Activated CD4-positive, alpha-beta T cell treated with anti-CD3 and anti-CD28 coated beads, Interleukin-2, Interleukin-4, amounts not matched to agents 100 ng/mL and 50 ng/mL, durations not matched to agents 16 hours and 8 hours (primary cell): ENCODE measurements around the gene HDAC3.

Experiments
- DNase-seq: peaks from one replicate; pipeline ENCODE4 v3.0.0-alpha.2; 2020; ENCODE audit warnings: low spot score

Gene HDAC3

DNA sequence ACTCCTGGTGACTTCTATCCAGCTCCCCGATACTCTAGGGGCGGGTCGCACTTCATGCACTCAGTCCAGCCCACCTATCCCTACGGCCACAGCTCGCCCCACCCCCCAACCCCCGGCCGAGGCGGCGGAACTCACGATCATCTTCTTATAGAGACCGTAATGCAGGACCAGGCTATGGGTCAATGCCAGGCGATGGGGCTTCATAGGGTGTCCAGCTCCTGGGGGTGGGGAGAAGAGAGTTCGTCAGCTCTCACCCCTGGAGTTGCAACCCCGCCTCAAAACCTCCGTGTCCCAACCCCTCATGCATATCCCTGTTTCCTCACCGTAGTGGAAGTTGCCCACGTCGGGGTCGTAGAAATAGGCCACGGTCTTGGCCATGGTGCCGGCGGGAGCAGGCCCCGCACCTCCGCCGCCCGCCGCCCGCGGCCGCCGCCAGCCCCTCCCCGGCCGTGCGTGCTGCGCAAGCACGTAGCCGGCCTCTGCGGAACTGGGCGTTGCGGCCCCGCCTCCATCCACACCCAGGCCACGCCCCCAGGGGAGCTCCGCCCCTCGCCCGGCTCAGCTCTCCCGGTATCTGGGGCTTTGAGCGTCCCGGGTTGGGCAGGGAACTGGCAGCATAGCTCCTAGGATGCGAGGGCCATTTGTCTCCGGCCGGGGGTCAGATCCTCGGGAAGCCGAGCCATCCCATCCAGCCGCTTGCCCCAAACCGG is at the start of gene HDAC3, which contains the start of gene RELL2:
Gene HDAC3, minus strand, starts transcription at position 437 of the 710 bp plus-strand sequence. Its CDS starts 59 bp downstream, at position 378.
Gene RELL2, plus strand, starts transcription at position 585 of the 710 bp plus-strand sequence. CDS start 1,229 bp downstream, outside the sequence.
- peak; percentile 95 for DNase-seq

DNA sequence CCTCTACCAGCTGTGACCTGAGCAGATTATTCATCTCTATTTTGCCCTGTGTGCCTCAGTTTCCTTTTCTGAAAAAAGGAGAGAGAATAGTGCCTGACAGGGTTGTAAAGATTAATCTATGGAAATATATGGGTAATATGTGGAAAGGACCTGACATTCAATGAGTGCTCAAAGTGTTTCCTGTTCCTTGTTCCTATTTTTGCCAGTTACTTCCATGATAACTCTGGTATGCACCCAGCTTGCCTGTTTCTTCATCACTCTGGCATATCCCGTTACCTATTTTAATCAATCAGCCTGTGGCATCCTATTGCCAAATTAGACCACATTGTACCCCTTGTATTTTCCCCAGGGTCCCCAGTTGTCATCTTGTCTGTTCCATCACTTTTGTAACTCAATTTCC is 48.9 kb upstream of the HDAC3 start:
- DNase-seq: no peak

DNA sequence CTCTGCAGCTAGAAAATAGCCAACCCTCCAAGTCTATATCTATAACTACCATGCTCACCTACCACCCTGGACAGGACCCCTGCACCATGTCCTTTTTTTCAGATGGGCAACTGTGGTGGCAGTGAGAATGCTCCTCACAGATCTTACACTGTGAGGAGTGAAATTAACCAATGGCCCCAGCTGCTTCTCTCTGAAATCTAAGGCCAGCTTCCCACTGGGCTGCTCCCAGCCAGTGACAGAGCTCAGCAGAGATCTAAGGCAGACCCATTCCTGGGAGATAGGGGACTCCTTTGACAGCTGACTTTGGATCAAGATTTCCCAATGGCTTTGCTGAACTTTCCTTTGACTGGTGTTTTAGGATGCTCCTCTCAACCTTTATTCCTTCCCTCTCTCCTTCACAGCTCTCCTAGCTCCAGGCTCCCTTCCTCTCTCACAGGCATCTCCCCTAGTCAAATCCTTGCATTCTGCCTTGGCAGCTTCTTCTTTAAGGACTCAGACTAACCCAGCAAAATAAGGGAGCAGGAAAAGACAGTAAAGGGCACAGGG is 47.0 kb upstream of the HDAC3 start:
- DNase-seq: no peak

DNA sequence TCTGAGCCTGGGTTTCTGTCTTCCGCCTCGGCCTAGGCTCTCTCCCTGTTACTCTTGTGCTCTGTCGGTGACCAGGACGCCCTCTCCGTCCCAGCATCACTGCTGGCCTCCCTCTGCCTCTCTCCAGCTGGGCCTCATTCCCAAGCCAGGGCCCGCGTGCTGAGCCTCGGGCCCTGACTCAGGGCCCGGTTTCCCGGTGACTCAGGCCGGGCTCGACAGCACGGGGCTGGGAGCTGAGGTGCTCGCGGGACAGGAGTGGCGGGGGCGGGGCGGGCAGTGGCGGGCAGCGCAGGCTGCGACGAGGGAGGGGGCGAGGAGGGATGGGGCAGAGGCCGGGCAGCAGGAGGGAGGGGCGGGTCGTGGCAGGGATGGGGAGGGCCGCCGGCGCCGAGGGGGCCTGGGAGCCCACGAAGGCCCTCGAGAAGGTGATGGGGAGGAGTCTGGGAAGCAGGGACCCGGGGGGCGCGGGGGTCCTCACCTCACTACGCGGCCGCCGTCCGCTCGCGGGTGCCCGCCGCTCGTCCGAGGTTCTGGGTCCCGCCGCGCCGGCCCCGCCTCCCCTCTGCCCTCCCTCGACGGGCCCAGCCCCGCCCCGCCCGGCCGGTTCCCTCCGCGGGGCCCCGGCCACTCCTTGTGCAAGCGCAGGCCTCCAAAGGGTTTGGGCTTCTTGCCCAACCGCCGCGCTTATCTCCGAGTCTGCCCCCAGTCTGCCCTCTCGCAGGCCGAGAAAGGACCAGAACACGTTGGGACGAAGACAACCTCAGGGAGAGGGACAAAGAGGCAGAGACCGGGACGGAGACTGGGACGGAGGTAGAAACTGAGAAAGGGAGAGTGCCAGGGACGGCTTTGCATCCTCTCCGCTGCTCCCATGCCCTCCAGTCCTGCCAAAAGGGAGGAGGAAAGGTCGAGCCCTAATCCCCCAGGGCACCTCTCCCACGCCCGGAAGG is 45.3 kb upstream of the HDAC3 start, which contains the start of gene ARAP3:
Gene ARAP3, minus strand, starts transcription at position 536 of the 947 bp plus-strand sequence. CDS start 1,744 bp downstream, outside the sequence.
- peak; percentile 32 for DNase-seq

DNA sequence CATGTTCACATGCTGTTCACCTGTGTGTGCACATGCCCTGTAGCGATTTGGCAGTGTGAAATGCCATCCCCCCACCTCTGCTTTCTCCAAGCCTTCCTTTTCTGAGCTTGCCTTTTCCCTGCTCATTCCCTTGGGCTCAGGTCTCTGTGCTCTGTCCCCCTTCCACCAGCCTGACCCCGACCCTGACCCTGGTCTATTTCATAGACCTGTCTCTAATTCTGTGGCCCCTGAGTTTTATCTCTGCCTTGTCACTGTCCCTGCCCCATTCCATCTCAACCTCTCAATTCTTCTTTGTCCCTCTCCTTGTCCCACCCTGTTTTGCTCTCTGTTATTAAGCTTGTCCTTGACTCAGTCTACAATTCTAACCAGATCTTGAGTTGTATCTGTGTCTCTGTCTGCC is 44.6 kb upstream of the HDAC3 start:
- no peak for DNase-seq

DNA sequence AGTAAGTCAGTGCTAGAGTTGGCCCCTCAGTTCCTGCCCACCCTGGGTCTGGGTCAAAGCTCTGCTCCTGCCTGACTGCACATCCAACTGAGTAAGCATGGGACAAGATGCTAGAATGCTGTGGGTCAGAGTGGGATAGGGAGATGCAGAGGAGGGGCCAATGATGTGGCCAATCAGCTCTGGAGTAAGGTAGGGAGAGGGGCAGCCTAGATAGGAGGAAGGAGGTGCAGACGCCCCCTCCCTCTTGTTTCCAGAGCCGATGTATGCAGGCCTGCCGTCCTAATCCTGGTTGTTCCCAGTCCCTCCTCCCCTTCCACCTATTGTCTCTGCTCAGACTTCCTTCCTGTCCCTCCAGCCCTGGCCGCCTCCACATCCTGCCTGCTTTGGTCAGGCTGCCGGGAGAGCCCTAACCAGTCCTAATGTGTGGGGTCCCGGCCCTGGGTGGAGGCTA is 44.1 kb upstream of the HDAC3 start:
- DNase-seq: no peak

DNA sequence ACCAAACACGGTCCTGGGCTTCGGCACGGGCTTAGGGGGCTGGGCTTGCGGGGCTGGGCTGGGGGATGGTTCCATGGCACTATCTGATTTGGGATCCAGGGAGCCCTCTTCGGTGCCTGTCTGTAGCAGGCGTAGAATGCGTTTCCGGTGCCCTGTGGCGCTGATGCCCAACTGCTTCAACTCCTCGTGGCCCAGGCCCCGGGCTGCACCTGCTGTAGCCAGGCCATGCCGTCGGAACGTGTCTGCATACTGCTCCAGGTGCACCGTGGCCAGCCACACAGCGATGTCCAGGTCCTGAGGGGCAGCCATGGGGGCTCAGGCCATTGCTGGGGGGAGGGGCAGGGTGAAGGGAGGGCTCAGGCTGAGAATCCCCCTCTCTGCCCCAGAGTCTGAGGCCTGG is 43.5 kb upstream of the HDAC3 start:
- DNase-seq: no peak

DNA sequence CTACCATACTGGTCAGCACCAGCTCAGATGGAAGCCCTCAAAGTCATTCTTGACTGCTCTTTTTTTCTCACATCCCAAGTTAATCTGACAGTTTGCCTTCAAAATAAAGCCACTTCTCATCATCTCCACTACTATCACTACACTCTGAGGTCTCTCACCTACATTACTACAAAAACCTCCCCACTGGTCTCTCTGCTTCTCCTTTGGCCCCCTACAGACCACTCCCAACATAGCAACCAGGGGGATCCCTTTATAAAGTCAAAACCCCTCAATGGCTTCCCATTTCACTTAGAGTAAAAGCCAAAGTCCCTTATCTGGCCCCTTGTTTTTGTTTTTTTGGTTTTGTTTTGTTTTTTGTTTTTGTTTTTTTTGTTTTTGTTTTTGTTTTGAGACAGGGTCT is 40.8 kb upstream of the HDAC3 start:
- no peak for DNase-seq

DNA sequence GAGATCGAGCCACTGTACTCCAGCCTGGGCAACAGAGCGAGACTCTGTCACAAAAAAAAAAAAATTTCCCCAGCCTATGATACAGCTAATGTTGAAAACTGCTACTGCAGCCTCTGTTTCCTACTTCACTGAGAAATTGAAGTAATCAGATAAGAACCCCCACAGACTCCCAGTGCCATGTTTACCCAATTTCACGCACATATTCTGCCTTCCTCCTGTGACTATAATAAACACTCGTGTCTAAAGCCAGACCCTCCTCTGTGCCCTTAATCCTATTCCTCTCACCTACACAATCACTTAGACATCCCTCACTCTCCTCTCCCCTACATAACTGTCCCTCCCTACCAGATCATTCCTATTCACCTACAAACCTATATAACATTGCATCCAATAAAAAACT is 39.0 kb upstream of the HDAC3 start:
- DNase-seq: no peak

DNA sequence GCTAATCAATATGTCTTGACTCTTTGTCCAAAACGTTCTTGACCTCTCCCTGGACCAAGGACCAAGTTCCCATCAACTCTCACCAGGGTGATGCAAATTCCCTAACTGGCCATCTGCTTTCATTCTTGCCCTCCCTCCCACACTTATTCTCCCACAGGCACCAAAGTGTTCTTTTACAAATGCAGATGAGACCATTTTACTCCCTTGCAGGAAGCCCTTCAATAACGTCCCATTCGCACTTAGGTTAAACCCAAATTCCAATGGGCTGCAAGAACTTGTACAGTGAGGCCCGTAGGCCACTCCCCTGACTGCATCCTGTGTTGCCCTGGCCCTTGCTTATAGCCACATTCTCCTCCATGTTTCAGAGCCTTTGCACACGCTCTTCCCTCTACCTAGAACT is 38.1 kb upstream of the HDAC3 start:
- DNase-seq: no peak

DNA sequence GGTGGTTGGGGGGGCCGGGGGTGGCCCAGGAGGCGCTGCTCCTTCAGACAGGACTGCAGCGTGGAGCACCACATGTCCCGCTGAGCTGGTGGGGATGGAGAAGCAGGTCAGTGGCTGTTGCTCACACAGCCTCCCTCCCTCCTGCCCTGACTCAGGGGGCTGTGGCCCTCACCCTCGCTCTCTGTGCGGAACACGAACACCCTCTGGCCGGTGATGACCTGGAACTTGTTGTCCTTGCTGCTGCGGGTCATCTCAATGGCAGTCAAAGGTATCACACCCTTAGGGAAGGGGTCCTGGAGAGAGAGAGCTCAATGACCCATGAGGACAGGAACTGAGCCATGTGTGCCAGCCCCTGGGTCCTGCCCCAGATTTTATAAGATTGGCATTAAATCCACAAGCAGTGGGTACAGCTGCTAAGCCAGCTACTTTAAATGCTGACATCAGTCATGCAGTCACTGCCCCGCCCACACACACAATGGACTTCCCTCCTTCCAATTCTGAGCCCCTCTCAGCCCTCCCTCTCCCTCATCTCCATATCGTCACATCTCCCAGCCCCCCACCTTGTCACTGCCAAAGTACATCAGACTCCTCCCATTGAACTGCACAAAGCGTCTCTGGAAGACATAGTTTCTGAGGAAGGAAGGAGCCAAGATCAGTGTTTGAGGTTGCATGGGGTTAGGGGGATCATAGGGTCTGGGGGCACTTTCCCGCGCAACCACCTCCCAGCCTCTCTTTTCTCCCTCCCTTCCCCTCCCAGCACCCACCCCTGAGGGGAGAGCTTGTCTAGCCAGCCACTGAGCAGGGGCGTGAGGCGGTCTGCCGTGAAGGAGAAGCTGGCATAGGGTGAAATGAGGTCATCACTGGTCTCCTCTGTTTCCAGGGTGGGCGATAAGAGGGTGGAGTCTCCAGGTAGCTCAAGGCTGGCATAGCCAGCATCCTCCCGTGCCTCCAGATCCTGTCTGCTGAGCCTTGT is 36.5 kb upstream of the HDAC3 start:
- no peak for DNase-seq

DNA sequence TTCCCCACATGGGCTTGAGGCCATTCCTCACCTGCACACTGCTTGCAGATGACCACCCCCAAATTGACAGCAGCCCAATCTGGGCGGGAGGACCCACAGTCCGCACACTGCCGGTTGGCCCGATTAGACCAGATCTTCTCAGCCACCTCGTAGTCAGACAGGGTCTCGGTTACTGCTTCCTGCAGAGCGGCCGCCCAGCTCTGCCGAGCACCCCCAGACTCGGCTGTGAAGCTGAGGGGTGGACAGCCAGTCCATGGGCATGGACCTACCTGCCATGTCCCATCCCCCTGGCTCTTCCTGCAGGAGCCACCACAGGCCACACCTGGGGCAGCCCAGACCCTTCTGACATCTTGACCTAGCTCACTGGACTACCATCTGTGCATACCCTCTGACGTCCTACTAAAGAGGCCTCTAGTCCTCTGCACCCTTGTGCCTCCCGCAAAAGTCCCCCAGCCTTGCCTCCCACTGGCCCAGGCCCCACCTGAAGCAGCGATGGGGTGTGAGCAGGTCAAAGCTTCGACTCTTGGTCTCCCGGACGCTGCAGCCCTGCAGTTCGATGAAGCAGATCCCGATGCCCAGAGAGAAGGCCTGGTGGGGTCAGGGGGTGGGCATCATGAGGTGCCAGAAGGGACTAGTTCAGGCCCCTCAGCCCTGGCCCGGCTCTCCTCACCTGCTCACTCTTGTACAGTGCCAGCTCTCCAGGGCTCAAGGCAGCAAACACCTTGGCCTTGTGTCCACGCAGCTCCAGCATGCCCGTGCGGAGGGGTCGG is 35.6 kb upstream of the HDAC3 start:
- no peak for DNase-seq

DNA sequence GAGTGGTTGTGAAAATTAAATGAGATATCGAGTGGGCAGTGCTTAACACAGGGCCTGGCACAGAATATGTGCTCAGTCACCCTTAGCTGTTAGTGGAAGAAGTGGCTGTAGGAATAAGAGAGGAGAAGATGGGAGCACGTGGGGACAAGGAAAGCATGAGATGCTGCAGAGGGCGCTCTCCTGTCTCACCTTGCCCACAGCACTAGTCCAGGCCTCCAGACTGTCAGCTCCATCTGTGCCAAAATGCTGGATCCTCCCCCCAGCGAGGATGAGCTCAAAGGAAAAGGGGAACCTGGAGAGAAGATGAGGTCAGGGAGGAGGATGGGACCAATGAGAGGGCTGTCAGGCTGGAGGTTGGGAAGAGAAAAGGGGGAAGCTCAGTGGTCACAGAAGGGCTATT is 32.9 kb upstream of the HDAC3 start:
- DNase-seq: no peak

DNA sequence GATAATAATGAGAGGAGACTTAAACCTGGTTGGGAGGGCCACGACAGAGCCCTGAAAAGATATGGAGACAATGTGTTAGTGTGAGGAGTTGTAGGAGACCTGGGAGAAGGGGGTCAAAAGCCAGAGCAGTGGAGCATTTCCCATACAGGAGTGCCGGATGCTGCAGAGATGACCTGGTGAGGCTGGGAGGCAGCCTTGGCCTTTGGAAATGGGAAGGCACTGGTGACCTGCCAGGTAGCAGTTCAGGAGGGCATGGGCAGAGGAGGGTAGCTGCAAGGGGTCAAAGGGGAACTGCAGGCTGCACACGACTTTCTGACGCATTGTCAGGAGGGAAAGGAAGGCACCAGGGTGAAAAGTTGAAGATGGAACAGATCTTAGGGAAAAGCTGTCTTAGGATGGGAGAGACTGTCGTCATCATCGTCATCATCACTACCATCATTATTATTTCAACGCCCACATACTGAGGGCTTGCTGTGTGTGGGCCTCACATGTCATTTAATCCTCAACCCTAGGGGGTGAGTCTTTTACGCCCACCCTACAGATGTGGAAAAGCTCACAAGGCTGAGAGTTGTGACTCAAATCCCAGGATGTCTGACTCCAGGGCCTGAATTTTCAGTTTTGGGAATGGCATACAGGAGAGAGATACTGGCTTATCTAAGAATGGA is 32.1 kb upstream of the HDAC3 start:
- DNase-seq: no peak

DNA sequence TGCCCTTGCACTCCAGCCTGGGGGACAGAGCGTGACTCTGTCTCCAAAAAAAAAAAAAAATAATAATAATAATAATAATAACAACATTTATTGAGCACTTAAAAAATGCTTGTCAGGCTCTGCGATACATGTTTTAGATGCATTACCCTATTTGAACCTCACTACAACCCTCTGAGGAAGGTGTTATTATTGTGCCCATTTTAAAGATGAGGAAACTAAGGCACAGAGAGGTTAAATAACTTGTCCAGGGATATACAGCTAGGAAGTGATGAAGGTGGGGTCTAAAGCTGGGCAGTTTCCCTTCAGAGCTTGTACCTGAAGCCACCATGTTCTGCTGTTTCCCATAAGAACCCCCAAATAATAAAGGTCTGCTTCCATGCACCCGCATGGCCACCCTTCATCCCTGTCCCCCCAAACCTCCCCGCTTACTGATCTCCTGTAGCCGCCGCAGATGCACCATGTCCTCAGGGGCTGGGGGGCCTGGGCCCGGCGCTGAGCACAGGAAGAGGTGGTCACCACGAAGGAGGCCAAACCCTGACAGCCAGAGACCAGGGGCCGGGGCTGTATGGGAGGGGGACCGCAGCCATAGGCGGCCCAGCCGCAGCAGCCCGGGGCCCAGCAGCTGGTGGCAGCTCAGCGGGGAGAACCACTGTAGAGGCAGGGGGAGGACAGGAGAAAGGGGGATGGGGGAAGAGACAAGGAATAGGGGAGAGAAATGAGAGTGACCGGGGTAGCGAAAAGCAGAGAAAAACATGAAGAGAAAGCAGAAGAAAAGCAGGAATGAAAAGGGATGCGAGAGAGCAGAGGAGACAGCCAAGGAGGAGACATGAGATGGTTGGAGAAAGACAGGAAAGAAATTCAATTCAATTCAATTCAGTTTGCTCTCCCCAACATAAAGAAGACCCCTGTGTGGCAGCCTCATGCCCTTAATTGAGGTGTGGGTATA is 29.6 kb upstream of the HDAC3 start:
- DNase-seq: no peak

DNA sequence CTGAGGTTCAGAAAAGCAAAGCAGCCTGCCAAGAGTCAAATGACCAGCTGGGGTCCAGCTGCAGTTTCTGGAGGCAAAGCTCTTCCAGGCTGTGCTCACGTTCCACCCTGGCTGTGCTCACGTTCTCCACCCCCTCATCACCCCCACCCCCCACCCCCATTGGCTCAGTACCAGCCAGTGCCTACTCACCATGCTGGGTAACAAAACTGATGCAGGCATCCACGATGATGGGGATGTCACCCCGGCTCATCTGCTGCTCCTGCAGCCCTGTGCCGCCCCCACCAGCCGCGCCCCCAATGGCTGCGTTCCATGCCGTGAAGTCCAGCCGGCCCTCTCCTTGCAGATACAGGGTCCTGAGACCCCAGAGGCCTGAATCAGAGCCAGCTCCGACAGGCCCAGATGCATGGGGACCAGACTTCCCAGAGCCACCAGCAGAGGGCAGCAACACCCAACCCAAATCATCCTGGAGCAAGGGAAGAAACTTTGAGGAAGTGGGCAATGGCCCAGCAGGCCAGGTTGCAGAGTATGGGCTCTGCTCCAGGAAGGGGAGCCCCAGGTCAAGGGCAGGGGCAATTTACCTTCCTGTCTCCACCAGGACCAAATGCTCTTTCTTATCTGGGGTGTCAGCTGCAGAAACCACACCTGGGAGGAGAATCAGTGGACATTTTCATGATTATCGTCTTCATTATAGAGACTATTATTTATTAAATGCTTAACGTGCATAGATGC is 28.2 kb upstream of the HDAC3 start:
- peak; percentile 73 for DNase-seq

DNA sequence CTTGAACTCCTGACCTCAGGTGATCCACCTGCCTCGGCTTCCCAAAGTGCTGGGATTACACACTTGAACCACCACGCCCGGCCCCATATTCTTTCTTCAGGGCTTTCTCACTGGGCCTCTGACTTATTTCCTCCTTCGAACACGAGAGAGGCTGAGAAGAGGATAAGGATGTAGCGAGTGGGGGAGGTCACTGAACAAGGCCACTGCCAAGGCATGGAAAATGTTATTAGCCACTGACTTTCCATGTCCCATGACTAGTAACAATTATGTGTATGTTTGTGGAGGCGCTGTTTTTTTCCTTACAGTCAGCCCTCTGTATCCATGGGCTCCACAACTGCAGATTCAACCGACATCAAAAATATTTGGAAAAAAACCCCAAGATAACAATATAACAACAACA is 26.9 kb upstream of the HDAC3 start:
- no peak for DNase-seq

DNA sequence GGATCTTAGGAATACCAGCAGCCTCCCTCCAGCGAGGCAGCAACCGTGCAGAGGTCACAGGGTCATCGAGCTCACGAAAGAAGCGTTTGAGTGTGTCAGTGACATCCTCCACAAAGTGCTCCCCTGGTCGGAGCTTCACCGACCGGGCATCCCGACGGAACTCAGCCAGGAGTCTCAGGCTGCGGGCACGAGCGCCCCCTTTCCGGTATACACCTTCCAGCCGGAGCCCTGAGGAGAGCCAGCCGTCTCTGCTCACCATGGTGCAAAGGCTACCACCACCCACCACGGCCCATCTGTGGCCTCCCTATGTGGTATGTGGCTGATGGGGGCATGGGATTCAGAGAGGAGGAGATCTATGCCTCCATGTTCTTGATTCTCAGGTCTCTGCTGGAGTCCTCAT is 25.4 kb upstream of the HDAC3 start:
- no peak for DNase-seq
